Measurements from ENCODE around the gene LPP.

The LPP gene

DNA sequence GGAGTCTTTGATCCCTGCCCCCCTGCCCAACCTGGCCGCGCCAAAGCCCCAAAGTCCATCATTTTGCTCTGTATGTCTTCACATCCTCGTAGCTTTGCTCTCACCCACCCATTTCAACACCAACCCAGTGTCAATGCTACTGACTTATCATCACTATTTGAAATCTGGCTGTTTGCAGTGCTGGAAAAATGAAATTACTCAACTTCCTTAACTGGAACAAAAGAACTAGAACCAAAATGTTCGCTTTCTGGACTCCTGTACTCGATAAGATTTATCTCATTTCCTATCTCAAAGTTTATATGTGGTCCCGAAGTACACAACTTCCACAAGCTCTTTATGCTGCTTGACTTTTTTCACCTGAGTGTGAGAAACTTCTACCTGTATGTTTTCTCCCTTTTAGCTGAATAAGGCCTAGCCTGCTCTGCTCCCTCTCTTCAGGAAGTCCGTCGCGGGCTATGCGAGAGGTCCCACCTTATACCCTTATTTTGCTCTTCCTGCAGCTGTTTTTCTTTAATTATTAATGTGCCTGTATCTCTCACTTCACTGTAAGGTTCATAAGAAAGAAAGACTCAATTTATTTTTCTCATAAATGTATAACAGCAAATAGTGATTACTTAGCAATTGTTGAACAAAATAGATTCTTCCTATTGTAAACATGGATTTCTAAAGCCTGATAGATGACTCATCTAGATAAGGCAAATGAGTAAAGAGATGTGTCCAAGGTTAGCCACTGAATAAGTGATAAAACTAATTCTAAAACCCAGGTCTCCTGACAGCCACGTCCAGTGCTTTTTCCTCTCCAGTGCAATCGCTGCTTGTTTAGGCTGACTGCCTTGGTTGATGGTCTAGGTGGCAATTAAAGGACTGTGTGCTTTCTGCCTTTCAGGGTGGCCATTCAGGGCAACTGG, 553.7 kb downstream of the LPP start:
- DNase-seq (ENCODE audit: low read depth): no peak

DNA sequence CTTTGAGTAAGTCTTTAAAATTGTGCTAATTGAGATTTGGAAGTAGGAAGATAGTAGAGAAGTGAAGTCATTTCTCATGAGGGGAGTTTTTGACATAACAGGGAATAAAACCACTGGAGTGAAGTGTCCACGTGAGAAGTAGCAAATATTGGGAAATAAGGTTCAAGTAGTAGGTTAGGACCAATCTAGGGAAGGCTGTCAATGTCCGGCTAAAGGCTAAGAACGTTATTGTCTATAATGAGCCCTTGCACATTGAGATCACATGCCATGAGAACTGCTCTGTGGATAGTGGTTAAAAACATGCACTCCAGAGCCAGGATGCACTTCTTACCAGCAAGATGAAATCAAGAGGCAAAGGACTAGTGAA, 557.9 kb downstream of the LPP start:
- no peak for DNase-seq (ENCODE audit: low read depth)

DNA sequence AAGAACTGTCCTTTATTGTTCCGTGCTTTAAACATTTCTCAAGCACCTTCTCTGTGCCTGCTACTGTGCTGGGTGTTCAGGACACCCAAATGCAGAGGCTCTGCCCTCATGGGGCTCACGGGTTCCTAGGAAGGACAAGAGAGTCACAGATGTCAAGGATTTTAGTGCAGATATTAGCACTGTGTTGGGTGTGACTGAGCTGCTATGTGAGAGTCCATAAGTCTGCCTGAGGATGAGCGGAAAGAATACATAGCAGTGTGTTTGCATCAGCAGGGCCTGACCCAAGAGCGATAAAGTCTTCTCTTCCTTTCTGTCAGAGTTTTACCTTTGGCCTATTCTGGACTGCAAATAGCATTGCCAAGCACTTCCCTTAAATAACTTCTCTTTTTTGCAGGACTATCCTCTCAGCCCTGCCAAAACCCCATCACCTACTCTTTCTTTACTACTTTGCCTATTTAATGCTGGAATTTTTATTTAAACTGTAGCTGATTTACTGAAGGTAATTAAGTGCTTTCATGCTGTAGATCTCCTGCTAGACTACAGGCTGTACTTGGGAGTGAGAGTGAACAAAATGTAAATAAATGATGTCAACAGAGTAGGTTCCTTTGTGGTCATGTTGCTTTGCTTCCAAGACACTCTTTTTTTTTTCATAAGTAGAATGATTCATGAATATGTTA, 558.4 kb downstream of the LPP start:
- peak; percentile 76 for DNase-seq (ENCODE audit: low read depth)

DNA sequence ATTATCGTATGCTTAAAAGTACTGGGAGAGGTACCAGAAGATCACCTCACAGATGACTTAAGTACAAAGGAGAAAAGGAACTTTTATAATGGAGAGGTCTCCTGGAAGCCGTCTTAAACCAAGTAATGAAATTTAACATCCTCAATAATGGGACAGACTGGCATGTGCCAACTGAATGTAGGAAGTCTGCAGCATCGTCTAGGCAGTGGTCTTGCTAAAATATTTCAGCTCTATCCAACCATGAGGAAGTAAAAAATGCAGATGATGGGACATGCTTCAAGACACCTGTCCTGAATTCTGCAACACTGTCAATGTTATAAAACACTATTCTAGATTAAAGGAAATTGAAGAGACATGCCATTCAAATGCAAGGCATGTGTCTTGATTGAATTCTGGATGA, 559.0 kb downstream of the LPP start:
- DNase-seq (ENCODE audit: low read depth): no peak

DNA sequence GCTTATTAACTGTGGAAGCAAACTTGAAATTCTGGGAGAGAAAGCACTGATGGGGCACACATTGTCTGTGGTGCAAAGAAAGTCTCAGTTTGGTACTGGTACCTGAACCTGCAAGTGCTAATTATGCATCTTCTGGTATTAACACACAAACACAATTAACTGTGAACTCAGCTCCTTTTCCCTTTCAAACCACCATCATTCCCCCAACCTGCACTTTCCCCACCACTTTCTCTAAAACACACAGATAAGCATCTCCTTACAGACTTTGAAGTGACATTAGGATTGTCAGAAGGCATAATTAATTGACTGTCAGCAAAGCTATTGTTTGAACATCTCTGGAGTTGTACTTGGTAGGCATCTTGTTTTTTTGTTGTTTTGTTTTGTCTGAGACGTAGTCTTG, 565.6 kb downstream of the LPP start:
- DNase-seq (ENCODE audit: low read depth): no peak

DNA sequence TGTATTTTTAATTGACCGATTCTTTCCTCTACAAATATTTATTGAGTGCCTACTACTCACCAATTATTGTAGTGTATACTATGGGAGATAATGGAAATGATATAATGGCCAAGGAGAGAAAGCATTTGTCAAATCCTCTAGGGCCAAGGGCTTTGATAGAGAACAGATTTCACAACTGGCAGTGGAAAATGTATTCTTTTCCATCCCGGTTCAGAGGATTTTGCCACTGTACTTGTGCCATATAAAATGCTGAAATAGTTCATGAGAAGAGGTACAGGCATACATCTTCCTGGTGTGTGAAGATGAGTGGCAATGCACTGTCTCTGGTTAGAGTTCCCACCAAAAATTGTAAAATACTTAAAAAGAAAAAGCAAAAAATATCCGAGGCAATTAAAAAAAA, 566.3 kb downstream of the LPP start:
- no peak for DNase-seq (ENCODE audit: low read depth)

DNA sequence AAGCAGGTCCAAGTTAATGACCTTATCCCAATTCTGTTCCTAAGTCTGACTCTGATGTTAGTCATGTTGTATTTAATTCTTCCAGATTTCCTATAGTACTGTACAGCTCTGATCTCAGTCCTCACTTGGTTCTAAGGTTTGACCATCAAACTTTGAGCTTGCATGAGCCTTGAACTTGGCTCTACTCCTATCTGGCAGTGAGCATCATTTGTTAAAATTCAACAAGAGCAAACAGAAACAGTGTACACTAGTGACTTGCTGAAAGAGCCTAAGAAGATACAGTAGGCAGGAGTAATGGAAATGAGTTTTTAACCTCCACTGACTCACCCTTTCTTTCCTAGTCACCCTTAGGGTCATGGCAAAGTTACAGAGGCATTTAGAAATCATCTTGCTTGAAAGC, 566.7 kb downstream of the LPP start:
- peak; percentile 72 for DNase-seq (ENCODE audit: low read depth)

DNA sequence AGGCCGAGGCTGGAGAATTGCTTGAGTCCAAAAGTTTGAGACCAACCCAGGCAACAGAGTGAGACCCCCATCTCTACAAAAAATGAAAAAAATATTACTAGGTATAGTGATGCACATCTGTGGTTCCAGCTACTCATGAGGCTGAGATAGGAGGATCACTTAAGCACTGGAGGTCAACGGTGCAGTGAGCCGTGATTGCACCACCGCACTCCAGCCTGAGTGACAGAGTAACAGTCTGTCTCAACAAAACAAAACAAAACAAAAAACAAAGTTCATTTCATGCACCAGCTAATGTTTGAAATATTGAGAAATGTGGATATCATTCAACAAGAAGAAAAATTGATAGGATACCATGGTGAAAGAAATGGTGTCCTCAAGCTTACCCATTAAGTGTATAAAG, 567.4 kb downstream of the LPP start:
- no peak for DNase-seq (ENCODE audit: low read depth)

DNA sequence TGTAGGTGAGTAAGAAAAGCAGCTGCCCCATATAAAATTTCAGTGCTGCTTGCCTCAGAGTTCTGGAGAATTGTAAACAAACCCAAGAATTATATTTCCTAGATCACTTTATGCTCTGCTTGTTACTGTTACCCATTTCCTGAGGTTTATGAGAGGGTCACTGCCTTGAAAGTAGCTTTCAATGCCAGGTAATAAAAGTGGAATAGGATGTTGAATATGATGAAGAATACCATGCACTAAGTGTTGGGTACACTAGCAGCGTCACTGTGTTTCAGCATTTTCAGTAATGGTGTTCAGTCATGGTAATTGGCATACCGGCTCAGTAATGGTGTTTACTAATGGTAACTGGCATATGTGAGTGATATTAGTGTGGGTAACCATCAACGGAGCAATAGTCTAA, 568.0 kb downstream of the LPP start:
- no peak for DNase-seq (ENCODE audit: low read depth)

DNA sequence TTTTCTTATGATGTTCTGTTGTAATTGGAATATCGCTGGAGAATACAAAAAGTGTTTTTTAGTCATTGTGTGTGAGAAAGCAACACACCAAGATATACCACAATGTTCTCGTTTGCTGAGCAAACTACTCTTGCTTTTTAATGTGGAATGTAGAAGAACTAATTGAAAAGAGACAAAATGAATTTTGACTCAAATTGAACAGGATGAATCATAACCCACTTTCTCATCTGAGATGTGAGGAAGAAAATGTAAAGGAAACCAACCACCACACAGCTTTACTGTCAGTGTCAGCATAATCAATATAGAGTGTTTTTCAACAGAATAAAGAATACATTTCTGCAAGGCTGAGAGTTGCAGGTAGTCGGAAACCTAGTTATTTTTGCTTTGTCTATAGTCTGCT, 569.0 kb downstream of the LPP start:
- no peak for DNase-seq (ENCODE audit: low read depth)

DNA sequence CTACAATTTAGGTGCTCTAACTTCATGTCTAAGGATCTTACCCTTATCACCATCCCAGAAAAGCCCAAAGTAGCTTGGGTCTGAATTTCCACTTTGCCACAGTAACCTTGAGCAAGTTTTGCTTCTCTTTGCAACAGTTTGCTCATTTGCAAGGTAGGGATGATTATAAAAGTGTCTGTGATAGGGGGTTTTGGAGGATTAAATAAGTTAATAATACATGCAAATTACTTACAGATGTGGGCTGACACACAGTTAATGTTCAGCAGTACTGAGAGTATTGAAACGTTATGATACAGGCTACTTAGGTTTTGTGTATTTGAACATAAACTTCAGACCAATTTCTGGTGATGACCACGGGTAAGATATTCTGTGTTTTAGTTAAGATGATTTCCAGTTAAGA, 573.1 kb downstream of the LPP start:
- DNase-seq (ENCODE audit: low read depth): no peak

DNA sequence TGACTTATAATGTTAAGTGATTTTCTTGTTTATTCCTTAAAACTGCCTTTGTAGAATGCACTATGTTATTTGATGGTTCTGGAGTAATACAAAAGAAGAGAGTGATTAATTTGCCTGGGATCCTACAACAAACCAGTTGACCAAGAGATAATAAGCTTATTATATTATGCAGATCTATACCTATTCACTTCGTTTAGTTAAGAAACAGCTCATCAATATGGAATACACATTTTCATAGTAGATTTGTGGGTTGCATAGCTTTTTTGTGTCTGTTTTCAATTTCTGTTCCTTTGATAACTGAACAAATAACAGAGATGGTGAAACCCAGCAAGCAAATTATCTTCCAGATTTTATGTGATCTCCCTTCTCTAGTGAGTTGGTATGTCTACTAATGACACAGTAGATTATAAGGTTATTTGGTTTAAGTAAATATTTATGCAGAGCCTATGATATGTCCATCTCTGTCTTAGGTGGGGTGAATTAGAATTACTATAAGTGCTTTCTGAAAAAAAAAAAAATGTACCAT, 574.5 kb downstream of the LPP start:
- no peak for DNase-seq (ENCODE audit: low read depth)

DNA sequence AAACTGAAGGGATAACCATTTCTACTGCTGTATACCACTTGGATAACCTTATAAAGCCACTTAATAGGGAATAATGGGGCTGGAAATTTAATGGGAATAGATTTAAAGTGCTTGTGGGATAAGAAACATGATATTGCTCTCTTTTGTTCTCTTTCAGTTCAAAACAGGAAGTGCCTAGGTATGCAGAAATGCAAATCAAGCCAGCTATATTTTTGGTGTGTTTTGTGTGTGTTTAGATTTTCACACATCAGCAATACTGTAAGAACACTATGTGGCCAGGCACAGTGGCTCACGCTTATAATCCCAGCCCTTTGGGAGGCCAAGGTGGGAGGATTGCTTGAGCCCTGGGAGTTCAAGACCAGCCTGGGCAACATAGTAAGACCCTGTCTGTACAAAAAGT, 575.5 kb downstream of the LPP start:
- no peak for DNase-seq (ENCODE audit: low read depth)

DNA sequence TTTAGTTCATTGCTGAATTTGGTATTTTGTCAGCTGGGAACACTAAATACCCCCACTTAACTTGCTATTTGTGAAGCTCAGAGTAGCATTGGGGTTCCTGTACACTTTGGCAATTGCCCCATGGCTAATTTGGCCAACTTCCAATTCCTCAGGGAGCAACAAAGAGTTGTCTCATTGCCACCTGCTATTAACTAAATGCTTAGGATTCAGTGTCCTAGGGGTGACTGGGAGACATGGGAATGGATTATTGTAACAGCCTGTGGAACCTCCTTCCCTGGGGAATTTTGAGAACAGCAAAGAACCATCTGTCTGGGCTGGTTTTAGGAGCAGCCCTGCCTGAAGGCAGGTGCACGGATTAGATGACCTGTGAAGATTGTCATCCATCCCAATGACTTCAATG, 580.4 kb downstream of the LPP start:
- no peak for DNase-seq (ENCODE audit: low read depth)

DNA sequence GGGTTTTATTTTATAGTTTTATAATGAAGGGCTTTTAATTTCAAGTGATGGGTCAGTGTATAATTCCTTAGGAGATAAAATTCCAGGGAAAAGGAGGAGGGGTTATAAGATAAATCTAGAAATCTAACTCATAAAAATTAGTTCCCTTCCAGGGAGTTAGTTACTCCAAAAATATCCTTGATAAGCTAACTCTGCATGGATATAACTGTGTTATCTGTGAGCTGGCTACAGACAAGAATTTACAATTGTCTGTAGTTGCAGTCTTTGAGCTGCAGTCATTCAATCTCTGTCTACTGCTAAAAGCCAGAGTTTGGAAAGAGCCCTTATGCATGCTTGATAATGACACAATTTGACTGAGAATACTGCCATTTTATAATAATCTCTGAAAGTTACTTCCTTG, 585.6 kb downstream of the LPP start:
- DNase-seq (ENCODE audit: low read depth): no peak

DNA sequence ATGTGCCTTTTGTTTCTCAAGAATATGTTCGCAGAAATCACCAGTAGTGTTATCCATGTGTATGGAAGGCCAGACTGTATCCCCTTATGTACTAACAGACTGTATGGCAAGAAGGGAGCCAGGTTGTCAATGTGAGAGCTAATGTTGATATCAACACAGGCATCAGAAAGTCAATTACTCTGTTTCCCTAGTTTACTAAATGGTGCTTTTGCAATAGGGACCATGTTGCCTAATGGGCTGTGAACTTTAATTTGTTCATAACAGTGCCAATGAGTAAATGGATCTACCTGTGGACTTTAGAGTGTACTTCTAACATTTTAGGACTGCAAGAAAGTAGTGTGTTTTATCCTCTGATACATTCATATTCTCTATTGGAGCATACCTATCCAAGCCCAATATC, 586.1 kb downstream of the LPP start:
- no peak for DNase-seq (ENCODE audit: low read depth)

DNA sequence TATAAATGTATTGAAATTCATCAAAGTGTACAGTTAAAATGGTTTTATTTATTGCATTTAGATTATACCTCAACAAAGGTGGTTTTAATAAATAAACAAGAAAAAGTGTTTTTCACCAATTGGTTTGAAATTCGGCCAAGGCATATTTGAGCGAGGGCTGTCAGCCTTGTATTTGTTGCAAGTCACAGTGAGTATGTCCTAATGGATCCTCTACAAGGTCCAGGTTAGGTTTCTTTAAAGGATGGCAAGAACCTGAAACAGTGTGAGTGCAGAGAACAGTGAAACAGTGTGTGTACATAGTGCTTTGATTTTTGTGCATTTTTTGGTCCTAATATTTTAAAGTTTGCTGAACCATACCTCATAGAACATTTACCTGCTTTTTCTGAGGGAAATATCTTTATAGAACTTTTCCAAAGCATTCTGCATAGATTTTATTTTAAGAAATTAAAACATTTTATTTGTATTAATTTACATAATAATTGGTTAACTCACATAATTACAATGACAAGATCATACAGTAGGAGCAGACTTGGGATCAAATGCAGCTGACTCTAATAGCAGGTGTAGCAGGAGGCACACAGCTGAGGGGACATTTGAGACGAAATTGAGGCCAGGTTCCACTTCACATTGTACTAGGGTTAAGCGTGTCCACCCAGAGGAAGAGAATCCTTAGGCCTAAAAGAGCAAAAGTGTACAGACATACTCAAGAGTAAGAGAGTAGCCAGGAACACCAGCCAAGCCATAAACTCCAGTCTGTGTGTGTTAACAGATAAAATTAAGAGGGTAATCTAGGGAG, 589.0 kb downstream of the LPP start:
- no peak for DNase-seq (ENCODE audit: low read depth)

DNA sequence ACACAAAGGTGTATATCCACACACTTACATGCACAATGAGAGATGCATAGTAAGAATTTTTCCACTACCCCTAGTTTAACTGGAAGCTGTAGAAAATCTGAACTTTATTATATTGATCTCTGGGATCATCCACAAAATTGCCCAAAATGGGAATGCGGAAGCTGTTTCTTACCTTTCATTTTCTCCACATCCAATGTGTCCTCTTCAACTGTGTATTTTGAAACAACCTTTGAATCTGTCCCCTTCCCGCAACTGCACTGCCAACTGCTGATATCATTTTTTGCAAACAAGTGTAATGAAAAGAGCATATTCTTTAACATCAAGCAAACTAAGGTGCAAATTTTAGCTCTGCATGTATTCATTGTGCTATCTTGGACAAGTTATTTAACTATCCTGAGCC, 590.2 kb downstream of the LPP start:
- DNase-seq (ENCODE audit: low read depth): no peak

DNA sequence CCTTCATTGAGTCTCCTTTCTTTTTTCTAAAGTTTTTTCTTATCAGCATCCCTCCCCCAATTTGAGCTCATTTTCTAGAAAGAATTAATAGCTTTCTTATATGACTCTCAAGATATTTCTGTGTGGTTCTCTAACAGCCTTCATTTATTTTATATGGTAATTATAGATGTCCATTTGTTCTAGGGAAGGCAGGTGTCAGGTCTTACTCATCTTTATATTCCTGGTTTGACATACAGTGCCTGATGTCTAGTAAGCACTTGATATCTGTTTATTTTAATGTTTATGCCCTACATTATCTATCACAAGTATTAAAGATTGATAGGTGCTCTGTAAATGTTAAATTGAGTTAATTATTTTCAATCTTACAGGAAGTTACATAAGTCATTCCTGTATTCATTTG, 591.1 kb downstream of the LPP start:
- DNase-seq (ENCODE audit: low read depth): no peak

DNA sequence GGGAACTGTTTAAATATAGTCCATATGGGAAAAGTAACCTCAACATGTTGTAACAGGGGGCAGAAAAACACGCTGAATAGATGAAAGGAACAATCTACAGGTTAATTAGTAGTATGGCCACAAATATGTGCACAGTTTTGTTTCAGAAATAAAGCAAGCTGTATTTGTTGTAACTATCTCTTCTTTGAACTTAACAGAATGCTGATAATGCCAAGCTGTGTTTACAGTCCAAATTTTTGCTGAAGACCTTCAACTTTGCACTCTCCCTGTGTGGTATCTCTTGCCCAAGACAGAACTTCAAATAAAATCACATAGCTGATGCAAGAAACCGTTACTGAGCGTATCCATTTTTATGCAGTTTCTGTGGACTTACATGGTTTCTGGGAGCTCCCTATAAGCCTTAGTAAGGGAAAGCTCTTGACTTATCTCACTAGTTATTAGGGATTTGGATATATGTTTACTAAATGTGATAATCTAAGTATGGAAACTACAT, 592.4 kb downstream of the LPP start:
- no peak for DNase-seq (ENCODE audit: low read depth)

DNA sequence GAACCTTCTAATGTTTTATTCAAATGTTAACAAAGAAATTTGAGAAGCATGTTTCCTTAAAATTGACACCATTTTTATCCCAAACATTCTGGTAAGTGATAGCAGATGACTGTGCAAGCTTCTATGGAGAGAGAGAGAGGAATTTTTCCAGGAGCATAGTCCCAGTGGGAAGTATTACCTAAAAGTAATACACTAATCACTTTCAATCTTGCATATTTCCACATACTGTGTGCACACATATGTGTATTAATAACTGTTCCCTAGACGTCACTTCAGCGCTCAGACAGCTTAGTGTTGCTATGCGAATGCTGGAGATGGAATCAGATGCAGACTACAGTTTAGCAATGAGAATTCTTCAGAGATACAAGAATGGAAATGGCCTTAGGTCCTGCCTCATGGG, 593.5 kb downstream of the LPP start:
- DNase-seq (ENCODE audit: low read depth): no peak

DNA sequence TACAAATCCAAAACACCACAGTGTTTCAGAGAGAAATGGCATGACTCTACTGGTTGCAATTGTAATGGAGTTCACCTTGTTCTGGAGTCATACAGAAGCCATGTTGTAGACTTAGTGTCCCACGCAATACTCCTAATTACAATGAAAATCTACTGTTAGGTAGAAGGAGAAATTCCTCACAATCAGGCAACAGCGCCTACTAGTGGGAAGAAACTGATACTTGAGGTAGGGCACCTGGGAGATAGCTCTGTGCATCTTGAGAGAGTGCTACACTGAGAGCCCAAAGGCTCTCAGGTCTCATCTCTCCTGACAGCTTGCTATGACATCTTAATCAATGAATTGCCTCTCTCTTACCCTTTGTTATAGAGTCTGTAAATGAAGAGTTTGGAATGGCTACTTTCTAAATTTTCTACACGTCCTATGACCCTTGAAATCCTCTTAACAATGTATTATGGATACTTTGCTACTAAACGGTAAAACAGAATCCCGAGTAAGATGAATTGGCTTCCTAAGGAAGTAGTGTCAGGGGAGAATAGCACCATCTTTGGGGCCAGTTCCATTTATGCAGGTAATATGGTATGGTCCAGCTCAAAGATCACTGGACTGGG, 595.2 kb downstream of the LPP start:
- DNase-seq (ENCODE audit: low read depth): peak; percentile 56

Measured in ELR (cell line).